Kidney (tissue), 14 donors: ENCODE results near the gene CARD11. TPM values are rescaled to one million over a fixed set of nuclear protein-coding genes. Genes with fewer than 3 reads are reported as not detected.

Experiments used
- DNase-seq, 5 donors: peaks; one replicate each; pipeline ENCODE4 v3.0.0-alpha.2; 2013 to 2020
- FAIRE-seq: peaks from 2 replicates; lab custom pipeline; 2012; peaks lifted over from hg19 to GRCh38; lab: Jason Lieb, UNC
- H3K27ac ChIP-seq, 2 donors: one replicate each; pipeline ENCODE4 v1.7.0; 2013; ENCODE audit warnings: low read depth in 2 of 2, low read length in 2 of 2, inconsistent platforms in 1 of 2
- H3K27me3 ChIP-seq: one replicate; pipeline ENCODE4 v1.7.1; 2013; ENCODE audit warnings: low read length, inconsistent platforms; ENCODE audit not compliant: control insufficient read depth, insufficient read depth
- H3K36me3 ChIP-seq, 3 donors: one replicate each; pipeline versions ENCODE4 v1.7.0 to v1.7.1; 2013; ENCODE audit warnings: low read length in 3 of 3, control low read depth in 1 of 3, inconsistent platforms in 1 of 3; ENCODE audit not compliant: insufficient read depth in 3 of 3, control insufficient read depth in 2 of 3
- H3K4me1 ChIP-seq, 3 donors: one replicate each; pipeline versions ENCODE4 v1.7.0 to v1.7.1; 2013; ENCODE audit warnings: low read length in 3 of 3, inconsistent platforms in 1 of 3, low read depth in 1 of 3; ENCODE audit not compliant: control insufficient read depth in 2 of 3, insufficient read depth in 2 of 3
- H3K4me3 ChIP-seq, 3 donors: one replicate each; pipeline versions ENCODE4 v1.7.0 to v1.8.1; 2013; ENCODE audit warnings: low read length in 3 of 3, control low read depth in 1 of 3, inconsistent platforms in 1 of 3
- H3K9ac ChIP-seq, 3 donors: one replicate each; pipeline versions ENCODE4 v1.7.0 to v1.7.1; 2013; ENCODE audit warnings: low read length in 3 of 3, control low read depth in 1 of 3, inconsistent platforms in 1 of 3
- H3K9me3 ChIP-seq, 3 donors: one replicate each; pipeline versions ENCODE4 v1.7.0 to v1.7.1; 2013; ENCODE audit warnings: low read length in 3 of 3, control low read depth in 1 of 3, inconsistent platforms in 1 of 3; ENCODE audit not compliant: control insufficient read depth in 2 of 3, insufficient read depth in 1 of 3
- intact Hi-C: fragments of 100-400 bp; cut with DNase I; formaldehyde crosslinking; loops from one replicate; pipeline ENCODE4 v1.11.1; 2022
- polyA plus RNA-seq: library from polyadenylated mRNA; stranded (reverse); fragments of 350-450 nt; fragmentation: Illumina TruSeq; extraction: RNeasy Lipid Tissue Mini Kit (QIAGEN cat#74804); gene quantifications from one replicate; pipeline ENCODE4 v1.2.3, GENCODE V29; 2014; ENCODE audit warnings: low read depth, low replicate concordance; ENCODE audit not compliant: insufficient read depth
- total RNA-seq: library from RNA; stranded (reverse); fragmentation: NEBNext Ultra II Directional; extraction: Animal tissue kit (Norgen Biotek cat#: 25700); gene quantifications from one replicate; pipeline ENCODE4 v1.2.1, GENCODE V29; 2021
- TF ChIP-seq, protein P1 (sequence below): IDR thresholded peaks from 3 replicates; pipeline ENCODE4 v1.5.1; 2012; ENCODE audit warnings: mild to moderate bottlenecking, moderate library complexity, borderline replicate concordance; ENCODE audit not compliant: insufficient read depth; ENCODE audit errors: extremely low read depth
- donor health status: control.
- donor health status: control.
- donor health status: control.
- donor health status: control.
- donor health status: control.
- donor health status: DM: yes; HTN: yes; CAD: no.
- donor health status: Normal renal cell carcinoma (clear cell type).

CARD11 gene
- total and polyA plus RNA-seq, 2 donors from 2014 or later, result 0.22 to 9.6 TPM

DNA sequence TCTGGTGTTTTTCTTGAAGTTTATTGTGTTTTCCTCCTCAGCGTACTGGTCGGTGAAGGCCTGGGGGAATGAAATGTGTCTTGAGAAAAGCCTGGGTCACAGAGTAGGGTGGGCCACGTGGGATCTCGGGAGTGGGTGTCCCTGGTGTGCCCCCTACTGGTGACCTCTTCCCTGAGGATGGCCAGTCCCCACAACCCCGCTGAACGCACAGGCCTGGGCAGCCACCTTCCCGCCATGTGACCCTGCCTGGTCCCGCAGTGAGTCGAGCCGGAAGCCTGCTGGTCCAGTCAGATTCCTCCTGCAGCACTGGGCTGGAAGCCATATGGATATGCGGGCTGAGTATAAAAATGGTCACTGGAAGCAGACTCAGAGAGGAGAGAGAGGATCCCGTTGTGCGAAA lies 146.6 kb downstream of the CARD11 start:
- intact Hi-C loops, result no loop called here
- Histone ChIP-seq H3K27me3 (no peaks in the 10 kb centered on the region), H3K4me3 (no peak overlapping the region), H3K27ac (no peak overlapping the region), H3K4me1 (no peaks in the 10 kb centered on the region), H3K36me3 (no peaks in the 10 kb centered on the region), H3K9ac (no peak overlapping the region), H3K9me3 (peaks cover 0 to 6% (median 4%) of the 10 kb centered on the region in 3 donors)
- FAIRE-seq (no peak), DNase-seq (no peak)
- TF ChIP-seq, protein P1, sequence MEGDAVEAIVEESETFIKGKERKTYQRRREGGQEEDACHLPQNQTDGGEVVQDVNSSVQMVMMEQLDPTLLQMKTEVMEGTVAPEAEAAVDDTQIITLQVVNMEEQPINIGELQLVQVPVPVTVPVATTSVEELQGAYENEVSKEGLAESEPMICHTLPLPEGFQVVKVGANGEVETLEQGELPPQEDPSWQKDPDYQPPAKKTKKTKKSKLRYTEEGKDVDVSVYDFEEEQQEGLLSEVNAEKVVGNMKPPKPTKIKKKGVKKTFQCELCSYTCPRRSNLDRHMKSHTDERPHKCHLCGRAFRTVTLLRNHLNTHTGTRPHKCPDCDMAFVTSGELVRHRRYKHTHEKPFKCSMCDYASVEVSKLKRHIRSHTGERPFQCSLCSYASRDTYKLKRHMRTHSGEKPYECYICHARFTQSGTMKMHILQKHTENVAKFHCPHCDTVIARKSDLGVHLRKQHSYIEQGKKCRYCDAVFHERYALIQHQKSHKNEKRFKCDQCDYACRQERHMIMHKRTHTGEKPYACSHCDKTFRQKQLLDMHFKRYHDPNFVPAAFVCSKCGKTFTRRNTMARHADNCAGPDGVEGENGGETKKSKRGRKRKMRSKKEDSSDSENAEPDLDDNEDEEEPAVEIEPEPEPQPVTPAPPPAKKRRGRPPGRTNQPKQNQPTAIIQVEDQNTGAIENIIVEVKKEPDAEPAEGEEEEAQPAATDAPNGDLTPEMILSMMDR, result no peak

DNA sequence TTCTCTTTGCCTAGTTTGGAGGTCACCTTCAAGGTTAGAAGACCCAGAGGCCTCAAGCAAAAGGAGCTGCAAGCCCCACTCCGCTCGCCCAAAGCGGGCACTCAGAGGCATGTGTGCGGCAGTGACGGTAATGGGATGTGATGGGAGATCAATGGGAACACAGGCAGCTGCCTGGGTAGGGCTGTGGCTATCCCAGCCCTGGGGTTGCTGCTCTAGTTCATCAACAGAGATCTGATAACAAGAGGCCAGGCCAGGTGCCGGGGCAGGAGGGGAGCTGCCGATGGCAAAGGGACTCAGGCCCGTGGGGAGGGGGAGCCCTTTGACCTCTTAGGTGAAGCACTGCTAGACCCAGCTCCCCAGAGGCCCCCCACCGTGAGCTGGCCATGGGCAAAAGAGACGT lies 147.5 kb downstream of the CARD11 start:
- no peak for DNase-seq
- H3K27ac ChIP-seq, result no peak overlapping the region
- H3K9me3 ChIP-seq, result peaks cover 0 to 6% (median 4%) of the 10 kb centered on the region in 3 donors
- no peak overlapping the region for H3K4me3 ChIP-seq
- no peaks in the 10 kb centered on the region for H3K36me3 ChIP-seq
- no peak overlapping the region for H3K9ac ChIP-seq
- TF ChIP-seq, protein P1, result no peak
- FAIRE-seq, result no peak
- intact Hi-C loops, result no loop called here
- H3K27me3 ChIP-seq, result no peaks in the 10 kb centered on the region
- H3K4me1 ChIP-seq, result no peaks in the 10 kb centered on the region

DNA sequence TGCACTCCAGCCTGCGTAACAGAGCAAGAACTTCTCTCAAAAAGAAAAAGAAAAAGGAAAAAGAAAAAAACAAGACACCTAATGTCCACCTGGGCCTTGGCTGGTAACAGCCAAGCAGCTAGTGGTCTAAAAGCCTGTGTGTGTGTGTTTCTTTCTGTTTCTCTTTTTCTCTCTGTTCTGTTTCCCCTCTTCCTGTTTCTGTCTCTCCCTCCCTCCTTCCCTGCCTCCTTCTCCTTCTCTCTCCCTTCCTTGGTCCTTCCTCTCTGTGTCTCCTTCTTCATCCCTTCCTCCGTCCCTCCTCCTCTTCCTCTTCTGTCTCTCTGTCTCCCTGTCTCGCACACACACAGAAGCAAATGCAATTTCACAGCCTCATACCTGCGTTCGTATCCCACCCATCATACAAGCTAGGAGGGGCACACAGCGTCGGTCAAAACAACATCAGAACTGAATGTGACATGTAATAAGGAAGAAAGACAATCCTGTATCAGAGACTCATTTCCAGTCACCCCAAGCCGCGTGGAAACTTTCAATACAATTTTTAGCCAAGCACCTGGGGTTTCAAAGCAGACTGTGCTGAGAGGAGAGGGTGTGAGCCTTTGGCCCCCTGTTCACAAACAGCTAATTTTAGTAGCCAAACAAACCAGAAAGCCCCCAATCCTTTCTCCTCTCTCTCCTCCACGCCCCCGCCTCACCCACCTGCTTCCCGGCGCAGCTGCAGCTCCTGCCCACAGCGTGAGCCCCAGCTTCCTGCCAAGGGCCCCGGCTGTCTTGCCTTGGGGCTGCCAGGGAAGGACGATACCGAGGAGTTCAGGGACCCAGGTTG lies 149.3 kb downstream of the CARD11 start:
- intact Hi-C loops, result no loop called here
- no peak overlapping the region for H3K9ac ChIP-seq
- no peak overlapping the region for H3K4me3 ChIP-seq
- no peaks in the 10 kb centered on the region for H3K4me1 ChIP-seq
- DNase-seq (no peak), FAIRE-seq (no peak)
- H3K27me3 ChIP-seq, result no peaks in the 10 kb centered on the region
- peaks cover 0 to 6% (median 4%) of the 10 kb centered on the region in 3 donors for H3K9me3 ChIP-seq
- TF ChIP-seq, protein P1, result no peak
- no peak overlapping the region for H3K27ac ChIP-seq
- H3K36me3 ChIP-seq, result no peaks in the 10 kb centered on the region
